Measurements from ENCODE around the gene ITSN1.

ITSN1 gene

GRCh38 chr21:33840771-33841170, 198.5 kb downstream of the ITSN1 start:
- DNase-seq (ENCODE audit: low read depth), result no peak

GRCh38 chr21:33841561-33841960, 199.3 kb downstream of the ITSN1 start:
- DNase-seq (ENCODE audit: low read depth), result no peak

- DNase-seq (ENCODE audit: low read depth), result no peak
These were observed 200.9 kb downstream of the ITSN1 start for GRCh38 chr21:33843216-33843615.

GRCh38 chr21:33844104-33844889, 202.0 kb downstream of the ITSN1 start:
- no peak for DNase-seq (ENCODE audit: low read depth)

- DNase-seq (ENCODE audit: low read depth), result no peak
These were observed 202.5 kb downstream of the ITSN1 start for GRCh38 chr21:33844890-33845205.

GRCh38 chr21:33846141-33846540, 203.8 kb downstream of the ITSN1 start:
- DNase-seq (ENCODE audit: low read depth), result no peak

- DNase-seq (ENCODE audit: low read depth), result no peak
These were observed 205.4 kb downstream of the ITSN1 start for GRCh38 chr21:33847588-33848248.

- DNase-seq (ENCODE audit: low read depth), result no peak
These were observed 206.1 kb downstream of the ITSN1 start for GRCh38 chr21:33848249-33848953.

GRCh38 chr21:33849834-33850233, 207.5 kb downstream of the ITSN1 start:
- no peak for DNase-seq (ENCODE audit: low read depth)

- DNase-seq (ENCODE audit: low read depth), result no peak
These were observed 208.1 kb downstream of the ITSN1 start for GRCh38 chr21:33850401-33850800.

- DNase-seq (ENCODE audit: low read depth), result no peak
These were observed 208.7 kb downstream of the ITSN1 start for GRCh38 chr21:33850985-33851384.

- no peak for DNase-seq (ENCODE audit: low read depth)
These were observed 210.2 kb downstream of the ITSN1 start for GRCh38 chr21:33852485-33852884.

- DNase-seq (ENCODE audit: low read depth), result no peak
These were observed 212.3 kb downstream of the ITSN1 start for GRCh38 chr21:33854604-33855003.

- DNase-seq (ENCODE audit: low read depth), result no peak
These were observed 212.9 kb downstream of the ITSN1 start for GRCh38 chr21:33855190-33855589.

GRCh38 chr21:33856893-33857527, 214.7 kb downstream of the ITSN1 start:
- DNase-seq (ENCODE audit: low read depth), result no peak

- DNase-seq (ENCODE audit: low read depth), result no peak
These were observed 215.8 kb downstream of the ITSN1 start for GRCh38 chr21:33857846-33858666.

GRCh38 chr21:33858667-33859372, 216.5 kb downstream of the ITSN1 start:
- no peak for DNase-seq (ENCODE audit: low read depth)

GRCh38 chr21:33859373-33860102, 217.2 kb downstream of the ITSN1 start:
- DNase-seq (ENCODE audit: low read depth), result no peak

- no peak for DNase-seq (ENCODE audit: low read depth)
These were observed 218.1 kb downstream of the ITSN1 start for GRCh38 chr21:33860332-33860879.

- DNase-seq (ENCODE audit: low read depth), result no peak
These were observed 218.8 kb downstream of the ITSN1 start for GRCh38 chr21:33861125-33861524.

Data from fibroblast of the conjunctiva (primary cell).